Stimulated activated effector memory CD8-positive, alpha-beta T cell treated with anti-CD3 and anti-CD28 coated beads, Interleukin-12 subunit alpha, Interleukin-12 subunit beta, amount 100 ng/mL, for 72 hours (primary cell): Measurements from ENCODE around the gene CCDC181.

Experiments used
- ATAC-seq: fragments of 150-1000 bp; cut with Tn5 transposase; 2 replicates; pipeline ENCODE4 v1.10.0; 2021
- DNase-seq, 2 donors: peaks; one replicate each; pipeline ENCODE4 v3.0.0; 2021 to 2022; ENCODE audit warnings: low spot score in 2 of 2
- H3K27ac Mint-ChIP-seq: one replicate; pipeline ENCODE4 v1.8.0; 2022; ENCODE audit warnings: mild to moderate bottlenecking, mixed read lengths
- H3K36me3 Mint-ChIP-seq: one replicate; pipeline ENCODE4 v1.8.0; 2022; ENCODE audit warnings: mild to moderate bottlenecking, mixed read lengths
- H3K4me1 Mint-ChIP-seq: one replicate; pipeline ENCODE4 v1.8.0; 2022; ENCODE audit warnings: mixed read lengths
- H3K4me3 Mint-ChIP-seq: one replicate; pipeline ENCODE4 v1.8.0; 2022; ENCODE audit warnings: mild to moderate bottlenecking, mixed read lengths
- H3K9me3 Mint-ChIP-seq: one replicate; pipeline ENCODE4 v1.8.0; 2022; ENCODE audit warnings: mixed read lengths

The CCDC181 gene

DNA sequence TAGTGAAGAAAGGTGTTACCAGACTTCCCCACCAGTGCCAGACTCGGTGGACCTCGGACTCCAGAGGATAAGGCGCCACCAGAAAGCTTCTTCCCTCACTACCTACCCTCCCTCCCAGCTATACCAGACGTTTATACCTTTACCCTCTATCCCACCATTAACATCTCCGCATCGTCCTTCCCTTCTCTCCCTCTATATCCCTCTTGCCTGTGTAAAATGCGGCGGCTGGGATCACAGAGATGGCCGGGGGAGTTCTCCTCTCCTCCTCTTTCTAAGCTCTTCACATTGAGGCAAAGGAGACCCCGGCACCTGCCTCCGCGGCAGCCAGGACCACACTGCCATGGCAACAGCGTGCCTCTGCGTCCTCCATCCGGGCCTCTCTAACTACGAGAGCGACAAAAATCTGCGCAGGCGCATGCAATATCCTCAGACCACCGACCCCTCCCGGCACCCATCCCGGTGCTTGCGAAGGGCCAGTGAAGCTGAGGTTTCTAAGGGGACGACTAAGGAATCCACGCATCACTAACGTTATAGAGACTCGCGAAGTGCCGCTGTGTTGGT is at the start of gene CCDC181:
Gene CCDC181, minus strand, starts transcription at position 394 of the 561 bp plus-strand sequence. CDS start 2,547 bp downstream, outside the sequence.
- peaks cover 8% of the 10 kb centered on the region for H3K4me1 Mint-ChIP-seq
- ATAC-seq (peak; percentile 91), DNase-seq (peak; percentile 21 to 70)
- peaks cover 1% of the 10 kb centered on the region for H3K9me3 Mint-ChIP-seq
- peaks cover 6% of the 10 kb centered on the region for H3K36me3 Mint-ChIP-seq
- H3K4me3 Mint-ChIP-seq, result peak within 1 kb of the TSS; percentile 81
- H3K27ac Mint-ChIP-seq, result peak within 1 kb of the TSS; percentile 38

GRCh38 chr1:169475806-169476387 is 48.6 kb upstream of the CCDC181 start:
- Mint-ChIP-seq H3K27ac (no peak overlapping the region), H3K36me3 (peaks cover 28% of the 10 kb centered on the region), H3K9me3 (no peaks in the 10 kb centered on the region), H3K4me1 (no peaks in the 10 kb centered on the region), H3K4me3 (no peak overlapping the region)
- ATAC-seq (no peak), DNase-seq (no peak)

DNA sequence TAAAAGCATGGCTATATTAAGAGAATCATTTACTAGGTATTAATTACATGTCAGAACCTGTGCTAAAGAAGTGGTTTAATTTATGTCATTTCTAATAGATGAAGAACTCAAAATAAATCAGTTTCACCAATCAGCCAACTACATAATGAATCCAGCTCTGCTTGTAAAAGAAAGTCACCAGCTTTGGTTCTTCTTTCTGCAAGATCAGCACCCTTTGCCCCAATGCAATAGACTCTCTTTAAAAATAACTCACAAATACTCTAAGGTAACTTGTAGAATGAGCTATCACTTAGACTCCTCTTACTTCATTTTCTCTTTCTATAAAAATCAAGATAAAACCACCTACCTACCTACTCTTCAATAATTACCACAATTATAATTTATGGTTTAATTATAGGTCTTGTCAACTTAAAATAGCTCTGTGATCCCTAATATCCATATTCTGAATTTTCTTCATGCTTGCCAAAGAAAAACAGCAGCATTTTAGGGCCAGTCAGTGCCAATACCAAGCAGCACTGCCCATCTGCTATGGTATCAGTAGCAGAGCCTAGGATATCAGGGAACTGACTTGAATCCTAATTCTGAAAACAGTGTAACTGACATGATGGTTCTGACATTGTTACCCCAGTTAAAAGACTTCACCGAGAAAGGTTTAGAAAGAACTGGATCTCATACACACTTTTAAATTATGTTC is 47.2 kb upstream of the CCDC181 start:
- DNase-seq (no peak), ATAC-seq (no peak)
- H3K4me3 Mint-ChIP-seq, result no peak overlapping the region
- H3K27ac Mint-ChIP-seq, result no peak overlapping the region
- H3K4me1 Mint-ChIP-seq, result no peaks in the 10 kb centered on the region
- peaks cover 28% of the 10 kb centered on the region for H3K36me3 Mint-ChIP-seq
- H3K9me3 Mint-ChIP-seq, result no peaks in the 10 kb centered on the region

GRCh38 chr1:169473347-169473746 is 46.1 kb upstream of the CCDC181 start:
- no peaks in the 10 kb centered on the region for H3K4me1 Mint-ChIP-seq
- ATAC-seq (no peak), DNase-seq (no peak)
- no peaks in the 10 kb centered on the region for H3K9me3 Mint-ChIP-seq
- peaks cover 31% of the 10 kb centered on the region for H3K36me3 Mint-ChIP-seq
- H3K27ac Mint-ChIP-seq, result no peak overlapping the region
- H3K4me3 Mint-ChIP-seq, result no peak overlapping the region

GRCh38 chr1:169472738-169473137 is 45.5 kb upstream of the CCDC181 start:
- no peaks in the 10 kb centered on the region for H3K9me3 Mint-ChIP-seq
- H3K36me3 Mint-ChIP-seq, result peaks cover 31% of the 10 kb centered on the region
- ATAC-seq, result no peak
- DNase-seq, result no peak
- H3K4me3 Mint-ChIP-seq, result no peak overlapping the region
- H3K4me1 Mint-ChIP-seq, result no peaks in the 10 kb centered on the region
- H3K27ac Mint-ChIP-seq, result no peak overlapping the region

GRCh38 chr1:169468982-169469381 is 41.7 kb upstream of the CCDC181 start:
- ATAC-seq (peak; percentile 51), DNase-seq (no peak)
- Mint-ChIP-seq H3K27ac (no peak overlapping the region), H3K4me3 (no peak overlapping the region), H3K9me3 (no peaks in the 10 kb centered on the region), H3K36me3 (peaks cover 19% of the 10 kb centered on the region), H3K4me1 (no peaks in the 10 kb centered on the region)

GRCh38 chr1:169466259-169467230 is 39.3 kb upstream of the CCDC181 start:
- ATAC-seq (no peak), DNase-seq (no peak)
- H3K4me1 Mint-ChIP-seq, result peaks cover under 1% of the 10 kb centered on the region
- H3K4me3 Mint-ChIP-seq, result no peak overlapping the region
- H3K36me3 Mint-ChIP-seq, result peaks cover 26% of the 10 kb centered on the region
- no peaks in the 10 kb centered on the region for H3K9me3 Mint-ChIP-seq
- no peak overlapping the region for H3K27ac Mint-ChIP-seq

- DNase-seq (no peak), ATAC-seq (no peak)
- H3K36me3 Mint-ChIP-seq, result peaks cover 26% of the 10 kb centered on the region
- peaks cover 11% of the 10 kb centered on the region for H3K4me1 Mint-ChIP-seq
- no peak overlapping the region for H3K27ac Mint-ChIP-seq
- H3K9me3 Mint-ChIP-seq, result no peaks in the 10 kb centered on the region
- H3K4me3 Mint-ChIP-seq, result no peak overlapping the region
Observed at GRCh38 chr1:169465281-169465680, 38.0 kb upstream of the CCDC181 start.

- Mint-ChIP-seq H3K4me1 (peaks cover 14% of the 10 kb centered on the region), H3K4me3 (no peak overlapping the region), H3K9me3 (peaks cover 3% of the 10 kb centered on the region), H3K36me3 (peaks cover 12% of the 10 kb centered on the region), H3K27ac (no peak overlapping the region)
- DNase-seq, result no peak
- ATAC-seq, result no peak
Observed at GRCh38 chr1:169462385-169462784, 35.1 kb upstream of the CCDC181 start.

DNA sequence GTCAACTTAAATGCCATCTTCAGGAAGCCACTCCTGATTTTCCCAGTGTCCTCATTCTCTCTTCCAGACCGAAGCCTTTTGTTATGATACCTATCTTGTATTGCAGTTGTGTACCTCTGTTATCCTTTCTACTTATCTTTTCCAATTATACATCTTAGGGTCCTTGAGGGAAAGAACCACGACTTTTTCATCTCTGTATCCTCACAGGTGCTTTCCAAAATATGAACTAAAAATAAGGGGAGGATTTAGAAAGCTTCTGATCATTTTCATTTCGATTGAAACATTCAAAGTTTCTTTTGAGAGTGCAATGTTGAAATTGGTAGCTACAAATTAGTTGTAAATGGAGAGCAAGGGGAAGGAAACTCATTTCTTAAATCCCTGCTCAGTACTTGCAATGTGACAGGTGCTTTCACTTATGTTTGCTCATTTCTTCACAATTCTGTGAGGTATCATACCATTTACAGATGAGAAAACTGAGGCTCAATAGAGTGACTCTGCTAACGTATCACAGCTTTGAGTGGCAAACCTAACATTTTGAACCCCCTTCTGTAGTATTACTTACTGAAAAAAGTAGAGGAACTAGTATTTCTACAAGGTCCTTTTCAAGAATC is 34.2 kb upstream of the CCDC181 start:
- Mint-ChIP-seq H3K4me1 (peaks cover 14% of the 10 kb centered on the region), H3K36me3 (peaks cover 12% of the 10 kb centered on the region), H3K27ac (no peak overlapping the region), H3K9me3 (peaks cover 8% of the 10 kb centered on the region), H3K4me3 (no peak overlapping the region)
- ATAC-seq (peak; percentile 75), DNase-seq (no peak)

DNA sequence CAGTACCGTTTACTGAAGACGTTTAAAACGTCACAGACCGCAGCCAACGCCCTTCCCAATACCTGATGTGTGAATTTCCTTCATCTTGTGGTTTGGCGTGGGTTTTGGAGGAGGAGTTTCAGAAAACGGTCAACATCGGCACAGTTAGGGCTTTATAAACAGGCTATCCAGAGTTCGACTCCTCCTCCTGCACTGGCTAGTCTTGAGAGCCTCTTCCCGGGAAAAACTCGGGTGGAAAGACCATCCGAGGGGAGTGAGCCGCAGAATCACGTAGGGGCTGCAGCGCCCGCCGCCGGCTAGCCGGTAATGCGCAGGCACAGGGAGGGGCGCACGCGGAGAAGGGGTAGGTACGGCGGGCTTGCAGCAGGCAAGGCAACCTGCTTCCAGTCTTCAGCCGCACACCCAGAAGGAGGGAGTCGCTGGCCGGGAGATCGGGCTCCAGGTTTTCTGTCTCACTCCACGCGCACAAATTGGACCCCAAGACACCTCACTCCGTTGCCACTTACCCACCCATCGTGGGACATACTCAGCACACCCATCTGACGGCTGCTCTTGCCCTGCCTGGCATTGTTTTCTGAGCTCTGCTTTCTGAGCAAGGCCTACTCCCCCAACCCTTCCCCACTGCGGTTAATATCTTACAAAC is 33.0 kb upstream of the CCDC181 start:
- H3K9me3 Mint-ChIP-seq, result peaks cover 8% of the 10 kb centered on the region
- H3K27ac Mint-ChIP-seq, result no peak overlapping the region
- H3K4me1 Mint-ChIP-seq, result peaks cover 19% of the 10 kb centered on the region
- DNase-seq, result peak in 1 of 2 donors; percentile 3
- peaks cover 7% of the 10 kb centered on the region for H3K36me3 Mint-ChIP-seq
- H3K4me3 Mint-ChIP-seq, result peak overlapping the region; percentile 46
- peak; percentile 21 for ATAC-seq

DNA sequence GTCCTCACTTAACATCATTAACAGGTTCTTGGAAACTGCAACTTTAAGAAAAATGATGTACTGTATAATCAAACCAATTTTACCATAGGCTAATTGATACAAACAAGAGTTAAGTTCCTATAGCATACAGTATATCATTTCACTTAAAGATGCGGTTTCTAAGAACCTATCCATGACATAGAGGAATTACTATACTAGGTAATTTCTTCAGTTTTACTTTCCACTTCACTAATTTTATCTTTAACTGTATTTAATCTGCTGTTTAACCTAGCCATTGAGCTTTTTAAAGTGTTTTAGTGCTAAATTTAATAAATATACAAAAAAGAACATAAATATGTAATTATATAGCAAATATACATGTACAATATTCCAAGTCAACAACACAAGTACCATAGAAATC is 30.2 kb upstream of the CCDC181 start:
- Mint-ChIP-seq H3K27ac (no peak overlapping the region), H3K4me1 (peaks cover 19% of the 10 kb centered on the region), H3K9me3 (peaks cover 8% of the 10 kb centered on the region), H3K4me3 (no peak overlapping the region), H3K36me3 (no peaks in the 10 kb centered on the region)
- ATAC-seq, result no peak
- no peak for DNase-seq

DNA sequence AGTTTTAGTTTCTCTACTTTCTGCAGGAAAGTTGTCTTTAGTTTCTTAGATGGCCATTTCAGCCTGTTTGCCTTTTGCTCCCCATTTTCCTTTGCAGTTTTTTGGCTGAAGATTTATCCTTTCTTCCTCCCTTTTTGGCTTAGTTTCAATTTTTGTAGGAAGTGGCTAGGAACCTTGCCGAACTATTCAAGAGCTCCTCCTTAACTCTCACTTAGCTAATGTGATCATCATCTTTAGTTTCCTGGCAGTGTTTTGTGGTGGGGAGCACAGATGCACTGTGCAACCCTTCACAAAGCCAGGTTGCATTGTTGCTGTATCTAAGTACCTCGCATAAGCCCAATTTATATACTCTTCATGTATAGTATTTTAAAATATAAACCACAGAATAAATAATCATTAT is 28.8 kb upstream of the CCDC181 start:
- peaks cover 8% of the 10 kb centered on the region for H3K9me3 Mint-ChIP-seq
- H3K4me3 Mint-ChIP-seq, result no peak overlapping the region
- no peak overlapping the region for H3K27ac Mint-ChIP-seq
- H3K4me1 Mint-ChIP-seq, result peaks cover 13% of the 10 kb centered on the region
- no peak for ATAC-seq
- no peaks in the 10 kb centered on the region for H3K36me3 Mint-ChIP-seq
- no peak for DNase-seq

DNA sequence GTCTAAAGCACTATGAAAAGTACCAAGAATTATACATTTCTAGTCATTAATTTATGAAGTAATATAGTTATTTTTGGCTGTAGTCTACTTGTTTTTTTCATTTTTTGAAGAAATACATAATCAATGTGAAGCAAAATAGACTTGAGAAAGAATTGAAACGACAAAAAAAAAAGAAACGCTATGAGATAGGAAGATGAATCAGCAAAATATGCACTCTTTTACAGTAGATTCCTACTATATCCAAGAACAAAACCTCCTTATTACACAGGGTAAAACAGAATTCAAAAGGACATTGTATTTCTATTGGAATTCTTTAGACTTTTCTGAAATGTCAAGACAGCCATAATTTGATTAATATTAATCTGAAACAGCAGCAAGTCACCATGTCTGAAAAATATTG is 25.6 kb upstream of the CCDC181 start:
- Mint-ChIP-seq H3K4me1 (peaks cover 5% of the 10 kb centered on the region), H3K9me3 (peaks cover 8% of the 10 kb centered on the region), H3K4me3 (no peak overlapping the region), H3K36me3 (no peaks in the 10 kb centered on the region), H3K27ac (no peak overlapping the region)
- no peak for DNase-seq
- ATAC-seq, result no peak
